ENCODE measurements around the gene AARS2.

GRCh38 chr6:44302856-44303255, 10.3 kb downstream of the AARS2 start:
- TF ChIP-seq CTCF (IDR thresholded peaks at IDR 0.05) (no peak), POLR2A (IDR thresholded peaks at IDR 0.05; ENCODE audit: low read depth) (no peak), POLR2AphosphoS5 (IDR thresholded peaks at IDR 0.05) (no peak)
